Testis (tissue), 3 donors: ENCODE measurements around the gene HNRNPA3. TPM values are rescaled to one million over a fixed set of nuclear protein-coding genes. Genes with fewer than 3 reads are reported as not detected.

Experiments used
- DNase-seq: peaks from one replicate; pipeline ENCODE4 v3.0.0-alpha.2; 2019
- H3K27ac ChIP-seq, 2 donors: fragments of 200-600 bp; sonication (generic); one replicate each; pipeline ENCODE4 v1.5.1; 2019
- H3K27me3 ChIP-seq: fragments of 200-600 bp; sonication (generic); one replicate; pipeline ENCODE4 v1.5.1; 2019
- H3K36me3 ChIP-seq: fragments of 200-600 bp; sonication (generic); one replicate; pipeline ENCODE4 v1.5.1; 2017; ENCODE audit warnings: low read depth; ENCODE audit errors: missing control alignments
- H3K4me1 ChIP-seq: fragments of 200-600 bp; sonication (generic); one replicate; pipeline ENCODE4 v1.5.1; 2019
- H3K4me3 ChIP-seq, 2 donors: fragments of 200-600 bp; sonication (generic); one replicate each; pipeline ENCODE4 v1.5.1; 2017 to 2019
- H3K9me3 ChIP-seq: fragments of 200-600 bp; sonication (generic); one replicate; pipeline ENCODE4 v1.5.1; 2017
- CTCF ChIP-seq, 3 experiments: fragments of 450-650 bp in 2 of 3; fragments of 200-600 bp in 1 of 3; sonication (generic) in 1 of 3; IDR thresholded peaks; one replicate each; pipeline ENCODE4 v1.5.1; 2016 to 2019; ENCODE audit warnings: antibody characterized with exemption in 3 of 3, mild to moderate bottlenecking in 2 of 3, moderate library complexity in 1 of 3
- POLR2A ChIP-seq: fragments of 450-650 bp; IDR thresholded peaks from one replicate; pipeline ENCODE4 v1.6.1; 2017; ENCODE audit warnings: antibody characterized with exemption, mild to moderate bottlenecking, moderate library complexity
- WGBS, 2 donors: methylation state at CpG; one replicate each; pipeline ENCODE4 v1.1.5; 2018; 5-methylcytosine and 5-hydroxymethylcytosine counted together
- intact Hi-C: fragments of 100-400 bp; cut with DNase I; formaldehyde crosslinking; loops from one replicate; pipeline ENCODE4 v1.15.1; 2023; ENCODE audit warnings: low total_unique reads
- polyA plus RNA-seq: library from polyadenylated mRNA; stranded (reverse); fragments of 350-450 nt; fragmentation: Illumina TruSeq; extraction: RNeasy Lipid Tissue Mini Kit (QIAGEN cat#74804); gene quantifications from one replicate; pipeline ENCODE4 v1.2.3, GENCODE V29; 2014; ENCODE audit warnings: low read depth, low replicate concordance; ENCODE audit not compliant: insufficient read depth
- total RNA-seq, 2 donors: library from RNA; depleted of rRNA; stranded (reverse); fragments of >200 nt; gene quantifications; one replicate each; pipeline ENCODE4 v1.2.3, GENCODE V29; 2016

The HNRNPA3 gene
- total and polyA plus RNA-seq, 3 donors from 2014 or later = 81.3 to 284 (median 103) TPM

- 64 to 70% methylated on average over 6 of the region's 6 CpGs for WGBS, 2 donors
- H3K27me3 ChIP-seq = no peaks in the 10 kb centered on the region
- DNase-seq = no peak
- no peak overlapping the region for H3K4me3 ChIP-seq
- TF ChIP-seq POLR2A = no peak
- no peak for TF ChIP-seq CTCF (IDR thresholded peaks at IDR 0.05)
- peaks cover 62% of the 10 kb centered on the region for H3K4me1 ChIP-seq
- H3K27ac ChIP-seq = peak overlapping the region in 1 of 2 donors; percentile 12
- H3K9me3 ChIP-seq = no peaks in the 10 kb centered on the region
- intact Hi-C loops = no loop called here
- no peaks in the 10 kb centered on the region for H3K36me3 ChIP-seq
Measured at GRCh38 chr2:177247693-177248262, 35.2 kb downstream of the HNRNPA3 start.

GRCh38 chr2:177249038-177249437 is 36.4 kb downstream of the HNRNPA3 start:
- Histone ChIP-seq H3K4me1 (peaks cover 63% of the 10 kb centered on the region), H3K36me3 (no peaks in the 10 kb centered on the region), H3K4me3 (no peak overlapping the region), H3K27ac (no peak overlapping the region), H3K9me3 (no peaks in the 10 kb centered on the region), H3K27me3 (no peaks in the 10 kb centered on the region)
- 85% methylated on average over 7 of the region's 7 CpGs for WGBS, 2 donors
- no peak for DNase-seq
- no peak for TF ChIP-seq POLR2A
- TF ChIP-seq CTCF (IDR thresholded peaks at IDR 0.05) = no peak
- intact Hi-C loops = no loop called here

GRCh38 chr2:177250461-177250860 is 37.9 kb downstream of the HNRNPA3 start:
- H3K4me1 ChIP-seq = peaks cover 71% of the 10 kb centered on the region

GRCh38 chr2:177251165-177251542 is 38.6 kb downstream of the HNRNPA3 start:
- Histone ChIP-seq H3K36me3 (no peaks in the 10 kb centered on the region), H3K4me1 (peaks cover 72% of the 10 kb centered on the region), H3K4me3 (no peak overlapping the region), H3K9me3 (no peaks in the 10 kb centered on the region), H3K27me3 (no peaks in the 10 kb centered on the region), H3K27ac (peak overlapping the region in 1 of 2 donors; percentile 60)
- intact Hi-C loops = no loop called here
- 76 to 87% methylated on average over 3 of the region's 3 CpGs for WGBS, 2 donors
- no peak for TF ChIP-seq CTCF (IDR thresholded peaks at IDR 0.05)
- no peak for TF ChIP-seq POLR2A
- DNase-seq = no peak

More at GRCh38 chr2:177250461-177250860, 37.9 kb downstream of the HNRNPA3 start:
- Histone ChIP-seq H3K27ac (peak overlapping the region in 1 of 2 donors; percentile 60), H3K4me3 (no peak overlapping the region), H3K27me3 (no peaks in the 10 kb centered on the region), H3K36me3 (no peaks in the 10 kb centered on the region), H3K9me3 (no peaks in the 10 kb centered on the region)
- DNase-seq = no peak
- 69 to 74% methylated on average over 4 to 5 of the region's 5 CpGs for WGBS, 2 donors
- intact Hi-C loops = no loop called here
- TF ChIP-seq POLR2A (no peak), CTCF (IDR thresholded peaks at IDR 0.05) (no peak)
